Fibroblast of peridontal ligament (primary cell): Measurements from ENCODE around the gene POTEB.
"Not testable (repeated sequence)": the region's sequence is repeated elsewhere in the genome, so short reads cannot be mapped to it uniquely, and the experiment has no call there.

Experiments used
- DNase-seq: peaks from one replicate; pipeline ENCODE4 v3.0.0-alpha.2; 2010; ENCODE audit errors: extremely low read depth

The POTEB gene

GRCh38 chr15:21877635-21878034, at the start of gene POTEB:
Gene POTEB, minus strand, starts transcription at chr15:21877735. Its CDS starts 489 bp downstream, at chr15:21877246.
- DNase-seq = not testable (repeated sequence)

- DNase-seq = not testable (repeated sequence)
Observed at GRCh38 chr15:21890955-21891354, 13.4 kb upstream of the POTEB start.

- not testable (repeated sequence) for DNase-seq
Observed at GRCh38 chr15:21889542-21889941, 12.0 kb upstream of the POTEB start.

- not testable (repeated sequence) for DNase-seq
Observed at GRCh38 chr15:21838831-21839230, 38.7 kb downstream of the POTEB start.
